HCT116 (cell line): ENCODE results near the gene STK32B. TPM values are rescaled to one million over a fixed set of nuclear protein-coding genes. Genes with fewer than 3 reads are reported as not detected.

Experiments used
- ATAC-seq: fragments of 200-7000 bp; cut with Tn5 transposase; 2 replicates; pipeline ENCODE4 v1.9.1; 2020; ENCODE audit warnings: mild to moderate bottlenecking, moderate library complexity
- BruUV-seq: library from RNA; stranded (reverse); fragments of 400-500 nt; replicated peaks from 2 replicates; lab custom pipeline; 2021; lab: Mats Ljungman, UMichigan
- CTCF ChIA-PET: fragments of 300-600 bp; sonication (Branson Sonifier 250); formaldehyde crosslinking; loops from one replicate; lab custom pipeline; 2021; ENCODE audit warnings: antibody characterized with exemption; lab: Charles Lee
- POLR2A ChIA-PET: fragments of 300-600, 350-600 bp; sonication (Branson Sonifier 250); formaldehyde crosslinking; loops from one replicate; lab custom pipeline; 2021; ENCODE audit warnings: antibody characterized with exemption; lab: Charles Lee
- RAD21 ChIA-PET, 2 experiments: fragments of 300-600 bp; sonication (Branson Sonifier 250); formaldehyde crosslinking; loops; one replicate each; lab custom pipeline; 2023; ENCODE audit warnings: low total read pairs in 2 of 2; ENCODE audit not compliant: uncharacterized antibody in 2 of 2, unreplicated experiment in 2 of 2, low non-redundant PET in 1 of 2; lab: Charles Lee
- DNase-seq: peaks from one replicate; pipeline ENCODE4 v3.0.0-alpha.2; 2010; ENCODE audit warnings: low read depth, low spot score
- H2AFZ ChIP-seq: fragments of 200-600 bp; shearing (Covaris generic), sonication (generic); 2 replicates; pipeline ENCODE4 v1.6.1; 2017; ENCODE audit warnings: low read depth, mixed run types, mixed read lengths, antibody characterized with exemption, low read length; ENCODE audit not compliant: poor library complexity, severe bottlenecking
- H3K27ac ChIP-seq: 2 replicates; pipeline ENCODE4 v1.5.1; 2012; ENCODE audit warnings: low read depth, low read length
- H3K27me3 ChIP-seq: fragments of 200-600 bp; sonication (generic); 2 replicates; pipeline ENCODE4 v1.6.1; 2016; ENCODE audit warnings: mixed run types, low read length, mixed read lengths; ENCODE audit not compliant: insufficient read depth
- H3K36me3 ChIP-seq, 2 experiments: fragments of 200-500 bp in 1 of 2; fragments of 200-600 bp in 1 of 2; sonication (Bioruptor generic) in 1 of 2; sonication (generic) in 1 of 2; 2 replicates each; pipeline versions ENCODE4 v1.5.1 to v1.6.1; 2014 to 2016; ENCODE audit warnings: low read length in 2 of 2, inconsistent platforms in 1 of 2, mixed read lengths in 1 of 2, mixed run types in 1 of 2; ENCODE audit not compliant: insufficient read depth in 2 of 2, control insufficient read depth in 1 of 2
- H3K4me1 ChIP-seq, 2 experiments: fragments of 200-600 bp in 1 of 2; sonication (generic) in 1 of 2; 2 replicates each; pipeline versions ENCODE4 v1.5.1 to v1.6.1; 2012 to 2017; ENCODE audit warnings: low read length in 2 of 2, inconsistent platforms in 1 of 2, mild to moderate bottlenecking in 1 of 2, mixed read lengths in 1 of 2, mixed run types in 1 of 2, moderate library complexity in 1 of 2; ENCODE audit not compliant: insufficient read depth in 2 of 2, control insufficient read depth in 1 of 2
- H3K4me2 ChIP-seq: fragments of 200-600 bp; sonication (generic); 2 replicates; pipeline ENCODE4 v1.6.1; 2017; ENCODE audit warnings: mixed run types, low read length, mixed read lengths
- H3K4me3 ChIP-seq, 2 experiments: fragments of 200-600 bp in 1 of 2; sonication (generic) in 1 of 2; replicated peaks in 1 of 2; 2 replicates each; pipeline ENCODE4 v1.5.1; 2011 to 2016; ENCODE audit warnings: low read length in 2 of 2, control low read depth in 1 of 2, low read depth in 1 of 2, mild to moderate bottlenecking in 1 of 2, mixed read lengths in 1 of 2, mixed run types in 1 of 2
- H3K79me2 ChIP-seq: fragments of 200-600 bp; sonication (generic); 2 replicates; pipeline ENCODE4 v1.6.1; 2017; ENCODE audit warnings: mild to moderate bottlenecking, mixed run types, low read length, moderate library complexity, mixed read lengths; ENCODE audit not compliant: insufficient read depth
- H3K9ac ChIP-seq: fragments of 200-600 bp; sonication (generic); 2 replicates; pipeline ENCODE4 v1.6.1; 2016; ENCODE audit warnings: low read length, mixed read lengths
- H3K9me2 ChIP-seq: fragments of 200-600 bp; sonication (generic), shearing (Covaris generic); 2 replicates; pipeline ENCODE4 v1.6.1; 2017; ENCODE audit warnings: mixed run types, mild to moderate bottlenecking, moderate library complexity; ENCODE audit not compliant: insufficient read depth
- H3K9me3 ChIP-seq, 2 experiments: fragments of 200-500 bp in 1 of 2; fragments of 200-600 bp in 1 of 2; sonication (Bioruptor generic) in 1 of 2; sonication (generic) in 1 of 2; 2 replicates each; pipeline ENCODE4 v1.6.1; 2014 to 2017; ENCODE audit warnings: low read length in 2 of 2, mixed read lengths in 2 of 2, inconsistent platforms in 1 of 2, low read depth in 1 of 2, mild to moderate bottlenecking in 1 of 2, mixed run types in 1 of 2, moderate library complexity in 1 of 2; ENCODE audit not compliant: control insufficient read depth in 1 of 2, insufficient read depth in 1 of 2
- H4K20me1 ChIP-seq: fragments of 200-600 bp; sonication (generic), shearing (Covaris generic); 2 replicates; pipeline ENCODE4 v1.6.1; 2017; ENCODE audit warnings: mixed run types, mild to moderate bottlenecking, moderate library complexity; ENCODE audit not compliant: insufficient read depth
- ATF3 ChIP-seq: IDR thresholded peaks from 2 replicates; pipeline ENCODE4 v1.6.1; 2012
- CEBPB ChIP-seq: IDR thresholded peaks from 2 replicates; pipeline ENCODE4 v1.6.1; 2012; ENCODE audit warnings: low read depth
- ELF1 ChIP-seq: IDR thresholded peaks from 2 replicates; pipeline ENCODE4 v1.6.1; 2012; ENCODE audit warnings: low read depth, borderline replicate concordance
- EZH2phosphoT487 ChIP-seq: fragments of 200-600 bp; IDR thresholded peaks from 2 replicates; pipeline ENCODE4 v1.6.1; 2018; ENCODE audit warnings: antibody characterized with exemption, borderline replicate concordance
- FOSL1 ChIP-seq: IDR thresholded peaks from 2 replicates; pipeline ENCODE4 v1.6.1; 2012; ENCODE audit warnings: low read depth
- POLR2A ChIP-seq: IDR thresholded peaks from 2 replicates; pipeline ENCODE4 v1.7.0; 2011; ENCODE audit warnings: borderline replicate concordance; ENCODE audit not compliant: insufficient read depth, insufficient read length; ENCODE audit errors: extremely low read depth
- RAD21 ChIP-seq: IDR thresholded peaks from 2 replicates; pipeline ENCODE4 v1.6.1; 2012; ENCODE audit warnings: low read depth, mild to moderate bottlenecking
- SP1 ChIP-seq: IDR thresholded peaks from 2 replicates; pipeline ENCODE4 v1.6.1; 2012; ENCODE audit warnings: low read depth
- SRF ChIP-seq: IDR thresholded peaks from 2 replicates; pipeline ENCODE4 v1.6.1; 2012; ENCODE audit warnings: low read depth
- TCF7L2 ChIP-seq: IDR thresholded peaks from 2 replicates; pipeline ENCODE4 v1.7.0; 2011; ENCODE audit warnings: borderline replicate concordance, inconsistent platforms; ENCODE audit not compliant: insufficient read depth, insufficient read length; ENCODE audit errors: extremely low read depth
- YY1 ChIP-seq: IDR thresholded peaks from 2 replicates; pipeline ENCODE4 v1.6.1; 2011; ENCODE audit warnings: low read length, low read depth, moderate library complexity, mild to moderate bottlenecking; ENCODE audit not compliant: insufficient replicate concordance; ENCODE audit errors: extremely low read depth
- intact Hi-C: fragments of 100-400 bp; cut with micrococcal nuclease; formaldehyde crosslinking; loops from 2 replicates; pipeline ENCODE4 v1.10.0; 2022
- total RNA-seq: library from RNA; stranded (reverse); gene quantifications from one replicate; pipeline ENCODE4 v1.2.1, GENCODE V29; 2021; ENCODE audit not compliant: unreplicated experiment
- TF ChIP-seq, protein P1 (sequence below): IDR thresholded peaks from 2 replicates; pipeline ENCODE4 v1.6.1; 2012
- TF ChIP-seq, protein P2 (sequence below): IDR thresholded peaks from 2 replicates; pipeline ENCODE4 v1.6.1; 2012; ENCODE audit warnings: low read depth

Gene STK32B
- total RNA-seq, 1 experiment from 2014 or later, result not detected

DNA sequence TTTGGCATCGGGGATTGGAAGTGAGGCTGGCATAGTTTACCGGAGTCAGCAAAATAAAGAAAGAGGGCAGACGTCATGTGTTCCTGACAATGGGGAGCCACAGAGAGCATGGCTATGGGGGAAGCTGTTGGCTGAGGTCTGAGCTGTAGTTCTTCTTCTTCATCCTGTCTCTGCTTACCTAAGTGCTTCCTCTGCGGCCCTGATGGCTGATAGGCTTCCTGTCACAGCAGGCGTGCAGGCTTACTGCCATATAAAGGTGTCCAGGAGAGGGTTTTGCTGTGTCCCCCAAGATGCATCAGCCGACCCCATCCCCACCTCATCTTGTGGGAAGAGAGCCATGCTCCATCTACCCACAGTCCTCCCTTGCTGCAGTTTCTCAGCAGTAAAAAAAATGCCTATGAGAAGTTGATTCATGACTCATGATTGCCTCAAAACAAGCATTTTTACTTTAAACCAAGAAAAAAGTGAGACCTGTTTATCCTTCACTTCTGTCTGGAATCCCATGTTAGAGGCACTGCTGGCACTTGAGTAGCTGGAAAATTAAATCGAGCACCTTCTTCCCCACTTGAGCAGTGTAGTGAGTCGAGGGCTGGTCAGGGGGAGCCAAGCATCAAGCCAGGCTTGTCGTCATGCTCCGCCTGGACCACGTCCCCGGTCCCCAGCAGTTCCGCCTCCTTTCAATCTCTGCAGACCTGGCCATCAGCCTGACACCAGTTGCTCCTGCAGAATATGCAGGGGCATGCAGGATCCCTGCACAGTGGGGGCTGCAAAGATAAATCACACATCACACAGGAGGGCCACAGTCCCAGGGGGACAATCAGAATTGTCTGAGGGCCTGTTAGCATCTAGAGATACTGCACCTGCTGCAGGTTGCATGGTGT, 419.3 kb downstream of the STK32B start:
- Histone ChIP-seq H4K20me1 (no peaks in the 10 kb centered on the region), H3K79me2 (no peaks in the 10 kb centered on the region), H2AFZ (no peak overlapping the region), H3K27ac (no peak overlapping the region), H3K27me3 (no peaks in the 10 kb centered on the region; the same call in 1 of the 2 replicates), H3K9me3 (no peaks in the 10 kb centered on the region), H3K4me2 (no peak overlapping the region), H3K9ac (no peak overlapping the region), H3K4me3 (no peak overlapping the region), H3K9me2 (no peaks in the 10 kb centered on the region), H3K36me3 (no peaks in the 10 kb centered on the region), H3K4me1 (no peaks in the 10 kb centered on the region)
- BruUV-seq, result no TSS peak
- intact Hi-C loops, result no loop called here
- no peak for ATAC-seq
- POLR2A ChIA-PET, result no interaction called here
- DNase-seq, result no peak
- CTCF ChIA-PET, result no interaction called here
- RAD21 ChIA-PET, result no interaction called here
- TF ChIP-seq EZH2phosphoT487 (no peak), ELF1 (no peak), YY1 (no peak), POLR2A (no peak), CEBPB (no peak), TCF7L2 (no peak), FOSL1 (no peak), RAD21 (no peak), SRF (no peak), ATF3 (no peak), SP1 (no peak)
- TF ChIP-seq, protein P1, sequence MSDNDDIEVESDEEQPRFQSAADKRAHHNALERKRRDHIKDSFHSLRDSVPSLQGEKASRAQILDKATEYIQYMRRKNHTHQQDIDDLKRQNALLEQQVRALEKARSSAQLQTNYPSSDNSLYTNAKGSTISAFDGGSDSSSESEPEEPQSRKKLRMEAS, result no peak
- TF ChIP-seq, protein P2, sequence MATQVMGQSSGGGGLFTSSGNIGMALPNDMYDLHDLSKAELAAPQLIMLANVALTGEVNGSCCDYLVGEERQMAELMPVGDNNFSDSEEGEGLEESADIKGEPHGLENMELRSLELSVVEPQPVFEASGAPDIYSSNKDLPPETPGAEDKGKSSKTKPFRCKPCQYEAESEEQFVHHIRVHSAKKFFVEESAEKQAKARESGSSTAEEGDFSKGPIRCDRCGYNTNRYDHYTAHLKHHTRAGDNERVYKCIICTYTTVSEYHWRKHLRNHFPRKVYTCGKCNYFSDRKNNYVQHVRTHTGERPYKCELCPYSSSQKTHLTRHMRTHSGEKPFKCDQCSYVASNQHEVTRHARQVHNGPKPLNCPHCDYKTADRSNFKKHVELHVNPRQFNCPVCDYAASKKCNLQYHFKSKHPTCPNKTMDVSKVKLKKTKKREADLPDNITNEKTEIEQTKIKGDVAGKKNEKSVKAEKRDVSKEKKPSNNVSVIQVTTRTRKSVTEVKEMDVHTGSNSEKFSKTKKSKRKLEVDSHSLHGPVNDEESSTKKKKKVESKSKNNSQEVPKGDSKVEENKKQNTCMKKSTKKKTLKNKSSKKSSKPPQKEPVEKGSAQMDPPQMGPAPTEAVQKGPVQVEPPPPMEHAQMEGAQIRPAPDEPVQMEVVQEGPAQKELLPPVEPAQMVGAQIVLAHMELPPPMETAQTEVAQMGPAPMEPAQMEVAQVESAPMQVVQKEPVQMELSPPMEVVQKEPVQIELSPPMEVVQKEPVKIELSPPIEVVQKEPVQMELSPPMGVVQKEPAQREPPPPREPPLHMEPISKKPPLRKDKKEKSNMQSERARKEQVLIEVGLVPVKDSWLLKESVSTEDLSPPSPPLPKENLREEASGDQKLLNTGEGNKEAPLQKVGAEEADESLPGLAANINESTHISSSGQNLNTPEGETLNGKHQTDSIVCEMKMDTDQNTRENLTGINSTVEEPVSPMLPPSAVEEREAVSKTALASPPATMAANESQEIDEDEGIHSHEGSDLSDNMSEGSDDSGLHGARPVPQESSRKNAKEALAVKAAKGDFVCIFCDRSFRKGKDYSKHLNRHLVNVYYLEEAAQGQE, result no peak
